Tibial nerve (tissue), 4 donors: ENCODE data around the gene TANC1. TPM values are rescaled to one million over a fixed set of nuclear protein-coding genes. Genes with fewer than 3 reads are reported as not detected.

ENCODE experiments used
- DNase-seq, 2 donors: peaks; one replicate each; pipeline ENCODE4 v3.0.0-alpha.2; 2019; ENCODE audit warnings: low spot score in 2 of 2
- H3K27ac ChIP-seq, 4 donors: fragments of 200-600 bp; sonication (generic) in 3 of 4; one replicate each; pipeline ENCODE4 v1.5.1; 2017 to 2019; ENCODE audit warnings: mild to moderate bottlenecking in 1 of 4
- H3K27me3 ChIP-seq, 2 donors: fragments of 200-600 bp; sonication (generic) in 1 of 2; one replicate each; pipeline versions ENCODE4 v1.5.1 to v1.6.0; 2017 to 2019
- H3K36me3 ChIP-seq, 3 donors: fragments of 200-600 bp; sonication (generic); one replicate each; pipeline ENCODE4 v1.5.1; 2018 to 2019
- H3K4me1 ChIP-seq, 4 donors: fragments of 200-600 bp; sonication (generic) in 3 of 4; one replicate each; pipeline ENCODE4 v1.5.1; 2017 to 2019
- H3K4me3 ChIP-seq, 4 donors: fragments of 200-600 bp; sonication (generic) in 3 of 4; one replicate each; pipeline ENCODE4 v1.5.1; 2017 to 2019; ENCODE audit warnings: mild to moderate bottlenecking in 1 of 4, moderate library complexity in 1 of 4
- H3K9me3 ChIP-seq, 4 donors: fragments of 200-600 bp; sonication (generic) in 3 of 4; one replicate each; pipeline ENCODE4 v1.5.1; 2017 to 2019
- CTCF ChIP-seq, 5 experiments: fragments of 200-600 bp in 3 of 5; fragments of 450-650 bp in 2 of 5; sonication (generic) in 3 of 5; IDR thresholded peaks; one replicate each; pipeline ENCODE4 v1.5.1; 2016 to 2019; ENCODE audit warnings: antibody characterized with exemption in 5 of 5, mild to moderate bottlenecking in 3 of 5, moderate library complexity in 2 of 5
- EP300 ChIP-seq, 2 donors: sonication (generic); formaldehyde crosslinking; IDR thresholded peaks; one replicate each; pipeline ENCODE4 v1.6.1; 2017; ENCODE audit warnings: antibody characterized with exemption in 2 of 2, mild to moderate bottlenecking in 1 of 2
- POLR2A ChIP-seq, 2 donors: fragments of 450-650 bp; IDR thresholded peaks; one replicate each; pipeline ENCODE4 v1.6.1; 2017; ENCODE audit warnings: antibody characterized with exemption in 2 of 2, mild to moderate bottlenecking in 2 of 2, moderate library complexity in 2 of 2
- WGBS, 2 donors: methylation state at CpG; one replicate each; pipeline ENCODE4 v1.1.5; 2018; 5-methylcytosine and 5-hydroxymethylcytosine counted together
- total RNA-seq, 4 donors: library from RNA; depleted of rRNA; stranded (reverse); fragments of >200 nt; gene quantifications; one replicate each; pipeline ENCODE4 v1.1.0, GENCODE V29; 2016

TANC1 gene
- total RNA-seq, 4 donors from 2014 or later, result 43.5 to 66.3 (median 57.6) TPM

GRCh38 chr2:159226608-159227385, 258.4 kb downstream of the TANC1 start:
- Histone ChIP-seq H3K27me3 (no peaks in the 10 kb centered on the region), H3K4me1 (no peaks in the 10 kb centered on the region), H3K4me3 (no peak overlapping the region), H3K9me3 (no peaks in the 10 kb centered on the region), H3K36me3 (peaks cover 0 to 92% (median 0%) of the 10 kb centered on the region in 3 donors), H3K27ac (peak overlapping the region in 1 of 4 donors; percentile 25)
- no peak for DNase-seq
- TF ChIP-seq POLR2A (IDR thresholded peaks at IDR 0.05) (no peak), EP300 (IDR thresholded peaks at IDR 0.05) (no peak), CTCF (IDR thresholded peaks at IDR 0.05) (no peak)

- no peaks in the 10 kb centered on the region for H3K9me3 ChIP-seq
- H3K4me3 ChIP-seq, result no peak overlapping the region
- no peaks in the 10 kb centered on the region for H3K27me3 ChIP-seq
- H3K27ac ChIP-seq, result no peak overlapping the region
- H3K4me1 ChIP-seq, result no peaks in the 10 kb centered on the region
- H3K36me3 ChIP-seq, result peaks cover 0 to 86% (median 0%) of the 10 kb centered on the region in 3 donors
- 59 to 79% methylated on average over 3 of the region's 3 CpGs for WGBS, 2 donors
- TF ChIP-seq POLR2A (IDR thresholded peaks at IDR 0.05) (no peak), CTCF (IDR thresholded peaks at IDR 0.05) (no peak)
- DNase-seq, result no peak
These were observed 259.0 kb downstream of the TANC1 start for GRCh38 chr2:159227467-159227866.

DNA sequence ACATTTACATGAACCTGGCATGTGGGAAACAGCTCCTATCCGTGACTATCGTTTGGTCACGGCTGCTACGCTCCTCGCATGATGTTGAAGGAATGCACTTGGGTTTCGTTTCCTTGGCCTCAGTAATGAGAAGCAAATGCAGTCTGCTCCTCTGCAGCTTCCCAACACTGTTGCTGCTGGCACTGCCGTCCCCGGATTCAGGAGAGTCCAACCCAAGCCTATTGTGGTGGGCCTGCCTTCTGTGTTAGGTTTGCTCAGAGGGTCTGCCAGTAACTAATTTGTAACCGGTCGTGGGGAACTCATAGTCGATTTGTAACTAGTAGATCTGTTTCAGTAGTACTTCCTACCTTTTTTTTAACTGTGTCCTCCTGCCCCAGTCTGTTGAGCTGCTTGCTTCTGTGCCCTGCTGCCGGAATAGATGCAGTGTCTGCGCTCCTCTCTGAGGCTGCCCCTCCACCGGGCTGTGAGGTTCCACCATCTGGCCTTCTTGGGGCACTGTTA, 259.7 kb downstream of the TANC1 start:
- WGBS, 2 donors, result 85 to 86% methylated on average over 14 of the region's 14 CpGs

DNA sequence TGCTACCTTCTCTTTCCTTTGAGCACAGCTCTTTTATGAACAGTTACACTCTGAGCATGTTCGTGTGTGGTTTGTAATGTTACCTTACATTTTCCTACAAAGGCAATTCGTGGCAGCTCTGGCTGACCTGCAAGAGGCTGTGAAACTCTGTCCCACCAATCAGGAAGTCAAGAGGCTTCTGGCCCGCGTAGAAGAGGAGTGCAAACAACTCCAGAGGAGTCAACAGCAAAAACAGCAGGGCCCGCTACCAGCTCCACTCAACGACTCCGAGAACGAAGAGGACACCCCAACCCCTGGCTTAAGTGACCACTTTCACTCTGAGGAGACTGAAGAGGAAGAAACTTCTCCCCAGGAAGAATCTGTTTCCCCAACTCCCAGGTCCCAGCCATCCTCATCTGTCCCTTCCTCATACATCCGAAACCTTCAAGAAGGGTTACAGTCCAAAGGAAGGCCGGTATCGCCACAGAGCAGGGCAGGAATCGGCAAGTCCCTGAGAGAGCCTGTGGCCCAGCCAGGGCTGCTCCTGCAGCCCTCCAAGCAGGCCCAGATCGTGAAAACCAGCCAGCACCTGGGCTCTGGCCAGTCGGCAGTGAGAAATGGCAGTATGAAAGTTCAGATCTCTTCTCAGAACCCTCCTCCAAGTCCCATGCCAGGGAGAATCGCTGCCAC, 261.2 kb downstream of the TANC1 start:
- no peak for DNase-seq
- no peak for TF ChIP-seq EP300 (IDR thresholded peaks at IDR 0.05)
- no peak for TF ChIP-seq CTCF (IDR thresholded peaks at IDR 0.05)
- TF ChIP-seq POLR2A (IDR thresholded peaks at IDR 0.05), result no peak
- Histone ChIP-seq H3K9me3 (no peaks in the 10 kb centered on the region), H3K36me3 (peaks cover 0 to 76% (median 0%) of the 10 kb centered on the region in 3 donors), H3K4me1 (no peaks in the 10 kb centered on the region), H3K27ac (no peak overlapping the region), H3K27me3 (no peaks in the 10 kb centered on the region), H3K4me3 (no peak overlapping the region)
- WGBS, 2 donors, result 89 to 94% methylated on average over 15 of the region's 15 CpGs

More for the DNA sequence above, 259.7 kb downstream of the TANC1 start:
- H3K4me3 ChIP-seq, result no peak overlapping the region
- no peak overlapping the region for H3K27ac ChIP-seq
- H3K27me3 ChIP-seq, result no peaks in the 10 kb centered on the region
- no peaks in the 10 kb centered on the region for H3K9me3 ChIP-seq
- peaks cover 0 to 82% (median 0%) of the 10 kb centered on the region in 3 donors for H3K36me3 ChIP-seq
- no peak for DNase-seq
- no peaks in the 10 kb centered on the region for H3K4me1 ChIP-seq
- TF ChIP-seq CTCF (IDR thresholded peaks at IDR 0.05) (no peak), POLR2A (IDR thresholded peaks at IDR 0.05) (no peak), EP300 (IDR thresholded peaks at IDR 0.05) (no peak)
